Epithelial cell of esophagus (primary cell): ENCODE results near the gene XRCC4.

Experiments
- DNase-seq: peaks from one replicate; pipeline ENCODE4 v3.0.0; 2010; ENCODE audit warnings: low read depth
- H3K4me3 ChIP-seq: 2 replicates; pipeline ENCODE4 v1.5.1; 2011; ENCODE audit warnings: mild to moderate bottlenecking, low read length, control low read depth
- TF ChIP-seq, protein P1 (sequence below): IDR thresholded peaks from 2 replicates; pipeline ENCODE4 v1.5.1; 2011; ENCODE audit warnings: low read depth, mild to moderate bottlenecking, low read length, control low read depth, inconsistent platforms; ENCODE audit not compliant: insufficient read depth; ENCODE audit errors: missing control alignments

Gene XRCC4

DNA sequence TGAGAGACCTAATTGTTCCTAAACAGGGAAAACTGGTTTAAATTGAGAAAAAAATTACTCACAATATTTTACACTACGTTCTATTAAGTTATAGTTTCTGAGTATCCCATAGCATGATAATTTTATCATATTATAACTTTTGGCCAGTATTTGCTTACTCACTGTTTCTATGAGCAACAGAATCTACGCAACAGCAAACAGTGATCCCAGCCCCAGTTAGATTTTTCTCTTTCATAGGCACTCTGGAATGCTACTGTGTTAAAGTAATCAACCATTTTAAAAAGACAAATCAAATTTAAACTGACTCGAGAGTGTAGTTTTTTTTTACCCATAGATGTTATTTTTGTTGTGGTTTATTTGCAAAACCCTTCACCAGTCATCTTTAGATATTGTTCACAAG is 107.2 kb downstream of the XRCC4 start:
- TF ChIP-seq, protein P1, sequence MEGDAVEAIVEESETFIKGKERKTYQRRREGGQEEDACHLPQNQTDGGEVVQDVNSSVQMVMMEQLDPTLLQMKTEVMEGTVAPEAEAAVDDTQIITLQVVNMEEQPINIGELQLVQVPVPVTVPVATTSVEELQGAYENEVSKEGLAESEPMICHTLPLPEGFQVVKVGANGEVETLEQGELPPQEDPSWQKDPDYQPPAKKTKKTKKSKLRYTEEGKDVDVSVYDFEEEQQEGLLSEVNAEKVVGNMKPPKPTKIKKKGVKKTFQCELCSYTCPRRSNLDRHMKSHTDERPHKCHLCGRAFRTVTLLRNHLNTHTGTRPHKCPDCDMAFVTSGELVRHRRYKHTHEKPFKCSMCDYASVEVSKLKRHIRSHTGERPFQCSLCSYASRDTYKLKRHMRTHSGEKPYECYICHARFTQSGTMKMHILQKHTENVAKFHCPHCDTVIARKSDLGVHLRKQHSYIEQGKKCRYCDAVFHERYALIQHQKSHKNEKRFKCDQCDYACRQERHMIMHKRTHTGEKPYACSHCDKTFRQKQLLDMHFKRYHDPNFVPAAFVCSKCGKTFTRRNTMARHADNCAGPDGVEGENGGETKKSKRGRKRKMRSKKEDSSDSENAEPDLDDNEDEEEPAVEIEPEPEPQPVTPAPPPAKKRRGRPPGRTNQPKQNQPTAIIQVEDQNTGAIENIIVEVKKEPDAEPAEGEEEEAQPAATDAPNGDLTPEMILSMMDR, result no peak
- no peak for DNase-seq
- H3K4me3 ChIP-seq, result no peak overlapping the region

DNA sequence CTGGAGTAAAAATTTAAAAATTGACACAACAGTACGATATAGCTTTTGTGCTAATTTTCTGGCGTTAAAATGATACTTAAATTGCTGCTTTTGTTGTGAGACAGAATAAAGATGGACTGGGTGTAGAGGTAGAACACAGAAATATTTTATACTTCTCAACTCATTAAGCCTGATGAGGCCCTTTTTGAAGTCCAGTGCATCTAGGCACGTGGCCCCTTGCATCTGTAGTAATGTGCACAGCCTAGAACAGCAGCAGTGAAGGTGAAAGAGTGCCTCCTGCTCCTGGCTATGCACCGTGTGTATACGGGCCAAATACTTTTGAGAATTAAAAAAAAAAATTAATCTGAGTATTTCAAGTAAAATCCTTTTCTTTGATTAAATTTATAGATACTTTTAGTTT is 115.6 kb downstream of the XRCC4 start:
- TF ChIP-seq, protein P1, result no peak
- H3K4me3 ChIP-seq, result no peak overlapping the region
- no peak for DNase-seq

DNA sequence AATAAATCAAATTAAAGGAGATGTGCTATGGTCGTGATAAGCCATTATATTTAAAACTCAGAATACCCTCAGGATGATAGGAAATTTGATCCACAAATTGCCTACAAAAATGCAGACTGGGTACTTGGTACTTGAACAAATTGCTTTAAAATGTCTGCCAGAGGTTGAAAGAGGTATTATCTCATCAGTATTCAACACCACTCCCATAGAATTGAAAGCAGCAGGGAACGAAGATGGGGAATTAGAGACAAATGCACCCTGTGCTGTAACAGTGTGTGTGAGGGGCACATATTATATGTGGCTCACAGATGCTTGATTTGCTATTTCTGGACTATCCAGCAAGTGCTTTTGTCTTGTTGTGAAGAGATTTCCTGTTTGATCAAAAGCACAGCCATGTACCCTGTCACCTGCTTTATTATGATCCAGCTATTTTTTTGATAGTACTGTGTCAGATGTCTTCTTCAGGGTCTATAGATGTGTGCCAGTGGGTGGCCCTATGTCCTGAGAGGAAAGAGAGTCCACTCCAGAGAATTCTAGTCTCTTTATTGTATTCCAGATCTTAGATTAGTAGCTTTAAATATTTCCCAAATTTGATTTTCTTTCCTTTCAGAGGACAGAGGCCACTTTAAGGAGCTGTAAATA is 120.1 kb downstream of the XRCC4 start:
- TF ChIP-seq, protein P1, result no peak
- H3K4me3 ChIP-seq, result no peak overlapping the region
- DNase-seq, result no peak

DNA sequence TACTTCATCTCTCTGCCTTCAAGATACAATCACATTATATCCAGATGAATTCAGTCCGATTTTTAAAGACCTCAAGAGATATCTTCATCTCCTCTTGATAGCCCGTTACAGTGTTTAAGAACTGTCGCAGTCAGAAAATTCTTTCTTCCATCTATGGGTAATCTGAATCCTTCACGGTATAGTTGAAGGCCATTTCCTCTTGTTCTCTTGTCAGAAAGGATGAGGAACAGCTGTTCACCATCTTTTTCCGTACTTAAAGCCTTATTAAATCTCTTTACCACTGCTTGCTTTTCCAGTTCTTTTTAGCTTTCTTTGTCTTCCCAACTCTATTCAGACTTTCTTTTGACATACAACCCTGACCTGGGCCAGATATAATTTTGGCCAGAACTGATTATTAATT is 121.8 kb downstream of the XRCC4 start:
- TF ChIP-seq, protein P1, result no peak
- H3K4me3 ChIP-seq, result no peak overlapping the region
- no peak for DNase-seq

DNA sequence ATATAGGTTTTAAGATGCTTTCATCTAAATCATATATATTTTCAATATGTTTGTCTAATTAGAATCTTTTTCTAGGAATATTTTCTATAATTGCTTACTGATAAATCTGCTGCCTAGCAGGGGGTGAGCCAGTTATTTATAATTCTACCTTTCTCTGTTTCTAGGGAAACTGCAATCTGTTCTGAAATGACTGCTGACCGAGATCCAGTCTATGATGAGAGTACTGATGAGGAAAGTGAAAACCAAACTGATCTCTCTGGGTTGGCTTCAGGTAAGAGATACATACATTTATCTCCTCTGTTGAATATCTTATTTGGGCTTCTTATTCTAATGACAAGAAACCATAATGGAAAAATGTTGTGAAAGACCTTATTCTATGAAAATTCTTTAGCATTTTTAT is 127.3 kb downstream of the XRCC4 start:
- H3K4me3 ChIP-seq, result no peak overlapping the region
- TF ChIP-seq, protein P1, result no peak
- no peak for DNase-seq

DNA sequence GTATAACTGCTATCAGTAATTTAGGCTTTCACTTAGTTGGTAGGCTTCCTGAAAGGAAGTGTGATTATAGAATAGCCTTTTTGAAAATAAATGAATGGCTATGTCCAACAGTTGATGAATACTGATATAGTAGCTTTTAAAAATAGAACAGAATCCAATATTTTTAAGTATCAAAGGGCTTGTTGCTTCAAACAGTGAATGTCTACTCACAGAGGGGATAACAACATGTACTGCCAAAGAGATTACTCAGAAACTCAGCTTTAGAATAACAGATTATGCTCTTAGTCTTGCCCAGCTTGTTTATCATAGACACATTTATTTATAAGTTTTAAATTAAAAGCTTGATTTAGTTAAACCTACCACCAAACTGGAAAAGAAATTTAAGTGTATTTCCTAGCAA is 132.6 kb downstream of the XRCC4 start:
- TF ChIP-seq, protein P1, result no peak
- no peak overlapping the region for H3K4me3 ChIP-seq
- DNase-seq, result no peak

DNA sequence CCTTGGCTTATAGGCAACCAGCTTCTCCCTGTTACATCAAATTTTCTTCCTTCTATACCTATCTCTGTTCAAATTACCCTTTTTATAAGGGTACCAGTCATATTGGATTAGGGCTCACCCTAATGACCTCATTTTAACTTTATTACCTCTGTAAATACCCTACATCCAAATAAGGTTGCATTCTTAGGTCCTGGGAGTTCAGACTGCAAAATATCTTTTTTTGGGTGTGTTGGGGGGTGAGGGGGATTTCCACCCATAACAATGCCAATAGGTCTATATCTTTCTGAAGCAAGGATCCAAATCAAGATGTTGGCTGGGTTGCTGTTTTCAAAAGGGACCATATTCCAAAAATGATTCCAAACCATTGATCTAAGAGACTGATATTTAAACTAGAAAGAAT is 141.7 kb downstream of the XRCC4 start:
- DNase-seq, result no peak
- no peak overlapping the region for H3K4me3 ChIP-seq
- TF ChIP-seq, protein P1, result no peak
